Measurements from ENCODE around the gene CYSLTR2. TPM values are rescaled to one million over a fixed set of nuclear protein-coding genes. Genes with fewer than 3 reads are reported as not detected.

Gene CYSLTR2
- total RNA-seq, 1 donor from 2014 or later, result 9.3 TPM

GRCh38 chr13:48728876-48729275 lies 75.1 kb downstream of the CYSLTR2 start:
- ATAC-seq (ENCODE audit: poor library complexity) (no peak), DNase-seq (no peak)
- intact Hi-C loops (cut with DNase I), result no loop called here

GRCh38 chr13:48729856-48730255 lies 76.1 kb downstream of the CYSLTR2 start:
- ATAC-seq (ENCODE audit: poor library complexity) (no peak), DNase-seq (no peak)
- intact Hi-C loops (cut with DNase I), result no loop called here

GRCh38 chr13:48731001-48731658 lies 77.4 kb downstream of the CYSLTR2 start:
- intact Hi-C loops (cut with DNase I), result no loop called here
- ATAC-seq (ENCODE audit: poor library complexity) (no peak), DNase-seq (no peak)

- DNase-seq (peak; percentile 75), ATAC-seq (ENCODE audit: poor library complexity) (peak; percentile 60)
- intact Hi-C loops (cut with DNase I), result no loop called here
Measured at GRCh38 chr13:48731957-48732569, 78.3 kb downstream of the CYSLTR2 start.

GRCh38 chr13:48733739-48734335 lies 80.1 kb downstream of the CYSLTR2 start:
- DNase-seq (no peak), ATAC-seq (ENCODE audit: poor library complexity) (no peak)
- intact Hi-C loops (cut with DNase I), result no loop called here

GRCh38 chr13:48735571-48735970 lies 81.8 kb downstream of the CYSLTR2 start:
- intact Hi-C loops (cut with DNase I), result no loop called here
- DNase-seq, result no peak
- no peak for ATAC-seq (ENCODE audit: poor library complexity)

- intact Hi-C loops (cut with DNase I), result no loop called here
- DNase-seq (no peak), ATAC-seq (ENCODE audit: poor library complexity) (no peak)
Measured at GRCh38 chr13:48737689-48738088, 84.0 kb downstream of the CYSLTR2 start.

GRCh38 chr13:48738311-48738710 lies 84.6 kb downstream of the CYSLTR2 start:
- no peak for ATAC-seq (ENCODE audit: poor library complexity)
- intact Hi-C loops (cut with DNase I), result no loop called here
- no peak for DNase-seq

- DNase-seq (no peak), ATAC-seq (ENCODE audit: poor library complexity) (peak; percentile 65)
- intact Hi-C loops (cut with DNase I), result no loop called here
Measured at GRCh38 chr13:48739386-48739964, 85.7 kb downstream of the CYSLTR2 start.

GRCh38 chr13:48741377-48741776 lies 87.6 kb downstream of the CYSLTR2 start:
- DNase-seq (no peak), ATAC-seq (ENCODE audit: poor library complexity) (no peak)
- intact Hi-C loops (cut with DNase I), result no loop called here

GRCh38 chr13:48746821-48747220 lies 93.1 kb downstream of the CYSLTR2 start:
- intact Hi-C loops (cut with DNase I), result no loop called here
- ATAC-seq (ENCODE audit: poor library complexity) (peak; percentile 42), DNase-seq (no peak)

- DNase-seq, result no peak
- ATAC-seq (ENCODE audit: poor library complexity), result no peak
- intact Hi-C loops (cut with DNase I), result no loop called here
Measured at GRCh38 chr13:48748681-48749080, 95.0 kb downstream of the CYSLTR2 start.

- intact Hi-C loops (cut with DNase I), result no loop called here
- ATAC-seq (ENCODE audit: poor library complexity) (peak; percentile 3), DNase-seq (no peak)
Measured at GRCh38 chr13:48749144-48749543, 95.4 kb downstream of the CYSLTR2 start.

GRCh38 chr13:48749699-48750473 lies 96.2 kb downstream of the CYSLTR2 start:
- intact Hi-C loops (cut with DNase I), result no loop called here
- peak; percentile 87 for DNase-seq
- ATAC-seq (ENCODE audit: poor library complexity), result peak; percentile 87

GRCh38 chr13:48750588-48751383 lies 97.1 kb downstream of the CYSLTR2 start:
- intact Hi-C loops (cut with DNase I), result no loop called here
- peak; percentile 89 for ATAC-seq (ENCODE audit: poor library complexity)
- DNase-seq, result peak; percentile 70

- intact Hi-C loops (cut with DNase I), result no loop called here
- no peak for ATAC-seq (ENCODE audit: poor library complexity)
- no peak for DNase-seq
Measured at GRCh38 chr13:48760626-48761025, 106.9 kb downstream of the CYSLTR2 start.

All from Right ventricle myocardium superior (tissue), 1 donor.